GM12873 (cell line): ENCODE results near the gene SLC6A18.

Source experiments
- TF ChIP-seq, protein P1 (sequence below): IDR thresholded peaks from 2 replicates; pipeline ENCODE4 v1.5.1; 2012; ENCODE audit warnings: low read depth, mild to moderate bottlenecking, moderate library complexity, low read length, control low read depth; ENCODE audit not compliant: insufficient read depth; ENCODE audit errors: missing control alignments

Gene SLC6A18

GRCh38 chr5:1201327-1202025, 23.7 kb upstream of the SLC6A18 start, which contains the start of gene SLC6A19:
SLC6A19 (plus strand) TSS chr5:1201595; CDS start chr5:1201651, 56 bp downstream.
- TF ChIP-seq, protein P1, sequence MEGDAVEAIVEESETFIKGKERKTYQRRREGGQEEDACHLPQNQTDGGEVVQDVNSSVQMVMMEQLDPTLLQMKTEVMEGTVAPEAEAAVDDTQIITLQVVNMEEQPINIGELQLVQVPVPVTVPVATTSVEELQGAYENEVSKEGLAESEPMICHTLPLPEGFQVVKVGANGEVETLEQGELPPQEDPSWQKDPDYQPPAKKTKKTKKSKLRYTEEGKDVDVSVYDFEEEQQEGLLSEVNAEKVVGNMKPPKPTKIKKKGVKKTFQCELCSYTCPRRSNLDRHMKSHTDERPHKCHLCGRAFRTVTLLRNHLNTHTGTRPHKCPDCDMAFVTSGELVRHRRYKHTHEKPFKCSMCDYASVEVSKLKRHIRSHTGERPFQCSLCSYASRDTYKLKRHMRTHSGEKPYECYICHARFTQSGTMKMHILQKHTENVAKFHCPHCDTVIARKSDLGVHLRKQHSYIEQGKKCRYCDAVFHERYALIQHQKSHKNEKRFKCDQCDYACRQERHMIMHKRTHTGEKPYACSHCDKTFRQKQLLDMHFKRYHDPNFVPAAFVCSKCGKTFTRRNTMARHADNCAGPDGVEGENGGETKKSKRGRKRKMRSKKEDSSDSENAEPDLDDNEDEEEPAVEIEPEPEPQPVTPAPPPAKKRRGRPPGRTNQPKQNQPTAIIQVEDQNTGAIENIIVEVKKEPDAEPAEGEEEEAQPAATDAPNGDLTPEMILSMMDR: no peak

- TF ChIP-seq, protein P1: no peak
These were observed 23.0 kb upstream of the SLC6A18 start for GRCh38 chr5:1202026-1202797.

DNA sequence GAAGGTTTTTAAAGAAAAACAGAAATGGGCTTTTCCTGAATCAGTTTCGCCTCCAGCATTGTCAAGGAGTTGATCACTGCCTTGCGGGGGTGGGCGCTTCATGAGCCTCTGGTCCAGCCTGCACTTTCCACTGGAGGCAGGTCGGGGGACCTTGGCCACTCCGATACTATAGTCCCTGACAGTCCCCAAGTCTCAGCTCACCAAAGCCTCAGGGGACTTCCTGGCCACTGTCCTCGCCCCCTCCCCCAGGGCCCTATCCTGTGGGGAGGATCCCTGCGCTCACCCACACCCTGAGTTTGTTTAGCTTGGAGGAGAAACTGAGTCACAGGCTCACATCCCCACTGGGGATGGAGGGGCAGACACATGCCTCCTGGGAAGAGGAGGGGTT, 22.4 kb upstream of the SLC6A18 start:
- TF ChIP-seq, protein P1: no peak

GRCh38 chr5:1203311-1203967, 21.7 kb upstream of the SLC6A18 start:
- TF ChIP-seq, protein P1: no peak

DNA sequence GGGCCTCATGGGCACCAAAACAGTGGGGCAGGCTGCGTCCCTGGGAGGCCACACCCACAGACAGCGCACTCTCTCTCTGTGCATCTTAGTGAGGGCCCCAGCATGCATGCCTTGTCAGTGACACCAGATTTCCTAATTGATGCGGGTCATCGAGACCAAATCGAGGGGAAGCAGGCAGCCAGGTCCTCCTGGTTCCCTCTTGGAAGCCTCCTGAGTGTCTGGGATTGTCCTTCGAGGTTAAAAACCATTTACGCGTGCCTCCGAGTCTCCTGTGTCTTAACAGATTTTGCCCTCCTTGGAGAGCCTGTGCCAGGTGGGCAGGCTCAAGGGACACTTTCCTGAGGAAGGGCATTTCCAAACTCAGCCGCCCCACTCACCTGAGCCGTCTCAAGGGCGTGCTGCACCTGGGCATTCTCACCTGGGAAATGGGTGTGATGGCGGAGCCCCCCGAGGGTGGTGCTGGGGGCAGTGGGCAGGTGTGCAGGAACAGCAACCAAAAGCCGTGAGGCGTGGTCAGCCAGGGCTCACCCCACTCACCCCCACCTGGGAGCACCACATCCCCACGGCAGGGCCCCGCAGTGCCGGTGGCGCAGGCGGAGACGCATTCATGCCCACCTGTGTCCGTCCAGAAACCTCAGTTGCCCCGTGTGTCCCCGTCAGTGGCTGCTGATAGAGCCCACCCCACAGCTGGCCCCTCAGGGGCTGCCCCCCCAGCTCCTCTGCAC, 21.1 kb upstream of the SLC6A18 start:
- TF ChIP-seq, protein P1: no peak

DNA sequence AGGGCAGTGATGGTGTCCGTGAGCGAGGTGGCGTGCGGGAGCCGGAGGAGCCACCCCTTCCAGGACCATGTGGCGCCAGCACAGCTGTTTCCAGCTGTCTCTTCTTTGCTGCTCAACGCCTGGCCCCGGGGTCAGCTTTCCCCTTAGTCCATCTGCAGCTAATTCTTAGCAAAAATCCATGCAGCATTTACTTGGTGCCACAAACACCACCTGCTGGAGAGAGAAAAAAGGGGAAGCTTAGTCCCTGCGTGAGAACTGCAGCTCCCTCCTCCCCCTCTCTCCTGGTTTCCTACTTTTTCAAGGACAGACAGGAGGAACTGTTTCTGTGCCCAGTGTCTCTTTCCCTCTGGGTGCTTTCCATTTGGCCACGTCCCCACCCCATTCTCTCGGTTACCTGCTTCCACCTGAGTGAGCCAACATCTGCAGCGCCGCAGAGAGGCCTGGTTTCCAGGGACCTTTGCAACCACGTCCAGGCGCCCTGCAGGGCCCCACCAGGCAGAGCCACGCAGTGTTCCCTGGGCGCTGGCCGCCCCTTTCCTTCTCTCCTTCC, 20.4 kb upstream of the SLC6A18 start:
- TF ChIP-seq, protein P1: peak; percentile 2
